Activated T-cell treated with anti-CD3 and anti-CD28 coated beads, Interleukin-2, amount 50 U/mL, for 48 hours (primary cell): Measurements from ENCODE around the gene NDUFAF8.
A peak's percentile ranks its signal among the peaks of the same experiment; 100 is the strongest.

Source experiments
- DNase-seq, 2 experiments: peaks; one replicate each; pipeline ENCODE4 v3.0.0-alpha.2; 2020

The NDUFAF8 gene

GRCh38 chr17:81238815-81239713 is at the start of gene NDUFAF8, which contains the start of gene TEPSIN:
NDUFAF8 (plus strand) TSS chr17:81239318; CDS start chr17:81239364, 46 bp downstream.
TEPSIN (minus strand) TSS chr17:81239055; CDS start chr17:81239033, 22 bp downstream.
- DNase-seq, result peak; percentile 95

- DNase-seq, result no peak
These were observed 49.2 kb upstream of the NDUFAF8 start for GRCh38 chr17:81189670-81190530.

GRCh38 chr17:81190591-81190990 is 48.5 kb upstream of the NDUFAF8 start:
- no peak for DNase-seq

- DNase-seq, result no peak
These were observed 48.0 kb upstream of the NDUFAF8 start for GRCh38 chr17:81191116-81191515.

GRCh38 chr17:81191646-81192045 is 47.5 kb upstream of the NDUFAF8 start:
- no peak for DNase-seq

- DNase-seq, result no peak
These were observed 46.6 kb upstream of the NDUFAF8 start for GRCh38 chr17:81192386-81193050.

- DNase-seq, result no peak
These were observed 46.1 kb upstream of the NDUFAF8 start for GRCh38 chr17:81193051-81193410.

GRCh38 chr17:81193470-81194224 is 45.5 kb upstream of the NDUFAF8 start:
- no peak for DNase-seq

- no peak for DNase-seq
These were observed 44.8 kb upstream of the NDUFAF8 start for GRCh38 chr17:81194225-81194760.

- DNase-seq, result no peak
These were observed 43.9 kb upstream of the NDUFAF8 start for GRCh38 chr17:81194941-81195901.

- DNase-seq, result no peak
These were observed 43.1 kb upstream of the NDUFAF8 start for GRCh38 chr17:81195941-81196495.

- DNase-seq, result no peak
These were observed 42.4 kb upstream of the NDUFAF8 start for GRCh38 chr17:81196505-81197408.

- DNase-seq, result no peak
These were observed 41.7 kb upstream of the NDUFAF8 start for GRCh38 chr17:81197409-81197795.

- no peak for DNase-seq
These were observed 41.2 kb upstream of the NDUFAF8 start for GRCh38 chr17:81197831-81198490.

GRCh38 chr17:81198826-81199481 is 40.2 kb upstream of the NDUFAF8 start:
- no peak for DNase-seq

GRCh38 chr17:81199482-81199830 is 39.7 kb upstream of the NDUFAF8 start:
- no peak for DNase-seq

GRCh38 chr17:81200201-81200600 is 38.9 kb upstream of the NDUFAF8 start:
- no peak for DNase-seq
